Measurements from ENCODE around the gene KCP. TPM values are rescaled to one million over a fixed set of nuclear protein-coding genes. Genes with fewer than 3 reads are reported as not detected.

KCP gene
- polyA plus RNA-seq, 1 donor from 2014 or later: 0.31 TPM

- Histone ChIP-seq H3K27ac (ENCODE audit: low read length) (no peak overlapping the region), H3K4me2 (ENCODE audit: low read length) (no peak overlapping the region), H3F3A (ENCODE audit: insufficient read depth, low read length, poor library complexity, severe bottlenecking) (no peaks in the 10 kb centered on the region), H3K79me2 (replicated peaks; ENCODE audit: insufficient read depth, low read length) (peaks cover 11% of the 10 kb centered on the region), H3K9me3 (ENCODE audit: low read length) (no peaks in the 10 kb centered on the region), H3K9ac (ENCODE audit: low read length) (no peak overlapping the region), H3K9me2 (ENCODE audit: insufficient read depth, low read length) (no peaks in the 10 kb centered on the region), H3K4me3 (ENCODE audit: low read length) (no peak overlapping the region), H3K36me3 (ENCODE audit: insufficient read depth, low read length) (no peaks in the 10 kb centered on the region), H3K27me3 (ENCODE audit: insufficient read depth, low read depth, low read length) (peaks cover 27% of the 10 kb centered on the region), H2AFZ (ENCODE audit: low read depth, low read length) (no peak overlapping the region), H4K20me1 (ENCODE audit: insufficient read depth) (no peaks in the 10 kb centered on the region)
- TF ChIP-seq EP300 (conservative IDR thresholded peaks at IDR 0.05; ENCODE audit: poor library complexity, severe bottlenecking): no peak
These were observed 42.5 kb downstream of the KCP start for GRCh38 chr7:128867842-128868623.

- Histone ChIP-seq H3F3A (ENCODE audit: insufficient read depth, low read length, poor library complexity, severe bottlenecking) (no peaks in the 10 kb centered on the region), H4K20me1 (ENCODE audit: insufficient read depth) (no peaks in the 10 kb centered on the region), H3K79me2 (replicated peaks; ENCODE audit: insufficient read depth, low read length) (peaks cover 11% of the 10 kb centered on the region), H3K9ac (ENCODE audit: low read length) (no peak overlapping the region), H3K9me2 (ENCODE audit: insufficient read depth, low read length) (no peaks in the 10 kb centered on the region), H3K9me3 (ENCODE audit: low read length) (no peaks in the 10 kb centered on the region), H3K27ac (ENCODE audit: low read length) (no peak overlapping the region), H3K36me3 (ENCODE audit: insufficient read depth, low read length) (no peaks in the 10 kb centered on the region), H3K4me2 (ENCODE audit: low read length) (no peak overlapping the region), H2AFZ (ENCODE audit: low read depth, low read length) (no peak overlapping the region), H3K27me3 (ENCODE audit: insufficient read depth, low read depth, low read length) (peaks cover 27% of the 10 kb centered on the region), H3K4me3 (ENCODE audit: low read length) (no peak overlapping the region)
- no peak for TF ChIP-seq CTCF (IDR thresholded peaks at IDR 0.05; ENCODE audit: poor library complexity, severe bottlenecking)
- no peak for TF ChIP-seq TAF1 (IDR thresholded peaks at IDR 0.05; ENCODE audit: low read depth)
- no peak for TF ChIP-seq SMC3 (conservative IDR thresholded peaks at IDR 0.05; ENCODE audit: poor library complexity)
- no peak for TF ChIP-seq POLR2AphosphoS5 (IDR thresholded peaks at IDR 0.05)
- no peak for TF ChIP-seq EZH2 (IDR thresholded peaks at IDR 0.05; ENCODE audit: borderline replicate concordance, insufficient read depth, low read length, poor library complexity, severe bottlenecking)
- TF ChIP-seq RAD21 (conservative IDR thresholded peaks at IDR 0.05): no peak
- no peak for TF ChIP-seq MXI1 (conservative IDR thresholded peaks at IDR 0.05; ENCODE audit: poor library complexity, severe bottlenecking)
- TF ChIP-seq EP300 (conservative IDR thresholded peaks at IDR 0.05; ENCODE audit: poor library complexity, severe bottlenecking): no peak
- TF ChIP-seq REST (IDR thresholded peaks at IDR 0.05; ENCODE audit: borderline replicate concordance): no peak
These were observed 43.3 kb downstream of the KCP start for GRCh38 chr7:128867241-128867640.
